Thoracic aorta (tissue), 2 donors: ENCODE results near the gene NOL4L. TPM values are rescaled to one million over a fixed set of nuclear protein-coding genes. Genes with fewer than 3 reads are reported as not detected.

Source experiments
- ATAC-seq: fragments of 150-250 bp; one replicate; pipeline ENCODE4 v1.8.0; 2017; ENCODE audit warnings: low read depth; ENCODE audit not compliant: insufficient number of reproducible peaks, low FRiP score
- DNase-seq: peaks from one replicate; pipeline ENCODE4 v3.0.0-alpha.2; 2020; ENCODE audit warnings: low spot score
- H3K27ac ChIP-seq, 2 donors: fragments of 200-600 bp; sonication (generic); 1 replicate in 1 of 2; 2 replicates in 1 of 2; pipeline ENCODE4 v1.5.1; 2016; ENCODE audit warnings: mild to moderate bottlenecking in 2 of 2, moderate library complexity in 2 of 2
- H3K27me3 ChIP-seq: fragments of 200-600 bp; sonication (generic); replicated peaks from 2 replicates; pipeline ENCODE4 v1.6.0; 2016; ENCODE audit warnings: mild to moderate bottlenecking; ENCODE audit not compliant: insufficient read depth
- H3K36me3 ChIP-seq: fragments of 200-600 bp; sonication (generic); one replicate; pipeline ENCODE4 v1.5.1; 2016
- H3K4me1 ChIP-seq, 2 donors: fragments of 200-600 bp; sonication (generic); 1 replicate in 1 of 2; 2 replicates in 1 of 2; pipeline versions ENCODE4 v1.5.1 to v1.6.0; 2016; ENCODE audit warnings: low read depth in 2 of 2, mild to moderate bottlenecking in 1 of 2; ENCODE audit not compliant: control insufficient read depth in 1 of 2
- H3K4me3 ChIP-seq: fragments of 200-600 bp; sonication (generic); 2 replicates; pipeline ENCODE4 v1.5.1; 2016; ENCODE audit warnings: mild to moderate bottlenecking
- H3K9me3 ChIP-seq: fragments of 200-600 bp; sonication (generic); 2 replicates; pipeline ENCODE4 v1.5.1; 2016
- total RNA-seq, 2 donors: library from RNA; depleted of rRNA; stranded (reverse); fragments of >200 nt; gene quantifications; one replicate each; pipeline versions ENCODE4 v1.1.0 to v1.2.3, GENCODE V29; 2016
- TF ChIP-seq, protein P1 (sequence below): fragments of 200-600 bp; sonication (generic); IDR thresholded peaks from one replicate; pipeline ENCODE4 v1.5.1; 2019; ENCODE audit warnings: antibody characterized with exemption

Gene NOL4L
- total RNA-seq, 2 donors from 2014 or later: 17.5 to 23.7 TPM

DNA sequence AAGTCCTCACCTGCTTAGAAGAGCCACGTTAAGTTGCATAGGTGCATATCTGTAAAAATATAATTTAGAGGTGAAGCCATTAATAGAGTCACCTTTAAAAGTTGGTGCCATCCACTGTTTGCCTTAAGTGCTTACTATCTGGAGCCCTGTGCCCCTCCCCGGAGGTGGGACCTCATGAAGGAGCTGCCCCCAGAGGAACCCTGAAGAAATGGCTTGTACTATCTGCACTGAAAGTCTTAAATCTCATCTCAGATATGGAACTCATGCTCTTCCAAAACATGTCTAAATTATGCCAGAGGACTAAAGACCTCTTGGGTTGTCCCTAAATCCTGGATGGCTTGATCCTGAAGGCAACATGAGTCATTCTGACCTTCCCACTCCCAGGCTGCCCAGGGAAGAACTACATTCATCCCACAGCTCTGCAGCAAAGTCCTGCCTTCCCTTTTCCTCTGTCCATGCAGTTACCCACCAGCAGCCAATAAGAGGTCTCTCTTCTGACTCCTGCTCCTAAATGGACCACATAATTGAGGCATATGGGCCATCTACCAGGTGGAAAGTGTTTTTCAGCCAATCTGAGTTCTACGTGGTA lies 141.7 kb downstream of the NOL4L start:
- no peak overlapping the region for H3K4me3 ChIP-seq
- H3K9me3 ChIP-seq: no peaks in the 10 kb centered on the region
- peaks cover 0 to 4% of the 10 kb centered on the region in 2 donors for H3K4me1 ChIP-seq
- no peaks in the 10 kb centered on the region for H3K27me3 ChIP-seq
- no peak for DNase-seq
- no peak overlapping the region for H3K27ac ChIP-seq
- no peak for ATAC-seq
- H3K36me3 ChIP-seq: peaks cover 1% of the 10 kb centered on the region
- TF ChIP-seq, protein P1, sequence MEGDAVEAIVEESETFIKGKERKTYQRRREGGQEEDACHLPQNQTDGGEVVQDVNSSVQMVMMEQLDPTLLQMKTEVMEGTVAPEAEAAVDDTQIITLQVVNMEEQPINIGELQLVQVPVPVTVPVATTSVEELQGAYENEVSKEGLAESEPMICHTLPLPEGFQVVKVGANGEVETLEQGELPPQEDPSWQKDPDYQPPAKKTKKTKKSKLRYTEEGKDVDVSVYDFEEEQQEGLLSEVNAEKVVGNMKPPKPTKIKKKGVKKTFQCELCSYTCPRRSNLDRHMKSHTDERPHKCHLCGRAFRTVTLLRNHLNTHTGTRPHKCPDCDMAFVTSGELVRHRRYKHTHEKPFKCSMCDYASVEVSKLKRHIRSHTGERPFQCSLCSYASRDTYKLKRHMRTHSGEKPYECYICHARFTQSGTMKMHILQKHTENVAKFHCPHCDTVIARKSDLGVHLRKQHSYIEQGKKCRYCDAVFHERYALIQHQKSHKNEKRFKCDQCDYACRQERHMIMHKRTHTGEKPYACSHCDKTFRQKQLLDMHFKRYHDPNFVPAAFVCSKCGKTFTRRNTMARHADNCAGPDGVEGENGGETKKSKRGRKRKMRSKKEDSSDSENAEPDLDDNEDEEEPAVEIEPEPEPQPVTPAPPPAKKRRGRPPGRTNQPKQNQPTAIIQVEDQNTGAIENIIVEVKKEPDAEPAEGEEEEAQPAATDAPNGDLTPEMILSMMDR: no peak

DNA sequence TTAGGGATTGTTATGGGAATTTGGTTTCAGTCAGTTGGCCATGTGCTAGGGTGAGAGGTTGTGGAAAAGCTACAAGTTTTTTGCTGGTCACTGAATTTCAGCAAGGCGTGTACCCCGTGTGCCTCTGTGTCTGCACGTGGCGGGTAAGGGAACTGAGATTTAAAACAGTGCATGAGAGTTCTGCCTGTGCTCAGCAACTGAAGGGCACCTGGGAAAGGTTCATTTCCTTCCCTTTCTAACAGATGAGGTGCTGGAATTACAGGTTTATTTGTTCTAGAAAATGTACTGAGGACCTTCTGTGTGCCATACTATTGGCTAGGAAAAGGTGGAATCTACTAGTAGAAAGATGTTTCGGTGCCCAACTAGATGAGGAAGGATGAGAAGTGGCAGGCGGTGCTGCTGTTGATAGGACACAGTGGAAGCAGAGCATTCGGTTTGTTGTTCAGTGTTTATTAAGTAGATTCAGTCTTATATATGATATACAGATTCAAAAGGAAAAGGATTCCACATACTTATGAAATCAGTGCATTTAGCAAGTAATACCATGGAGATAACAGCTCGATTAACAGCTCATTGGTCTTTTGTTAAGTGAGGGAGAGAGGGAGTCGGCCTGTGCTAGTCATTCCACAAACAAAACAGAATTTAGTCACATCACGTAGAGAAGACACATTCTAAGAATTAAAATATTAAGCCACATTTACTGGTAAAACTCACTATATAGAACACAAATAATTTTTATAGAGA lies 142.3 kb downstream of the NOL4L start:
- no peaks in the 10 kb centered on the region for H3K4me1 ChIP-seq
- peaks cover 4% of the 10 kb centered on the region for H3K36me3 ChIP-seq
- H3K27me3 ChIP-seq: no peaks in the 10 kb centered on the region
- H3K4me3 ChIP-seq: no peak overlapping the region
- ATAC-seq: no peak
- TF ChIP-seq, protein P1: no peak
- no peak overlapping the region for H3K27ac ChIP-seq
- H3K9me3 ChIP-seq: no peaks in the 10 kb centered on the region
- no peak for DNase-seq

DNA sequence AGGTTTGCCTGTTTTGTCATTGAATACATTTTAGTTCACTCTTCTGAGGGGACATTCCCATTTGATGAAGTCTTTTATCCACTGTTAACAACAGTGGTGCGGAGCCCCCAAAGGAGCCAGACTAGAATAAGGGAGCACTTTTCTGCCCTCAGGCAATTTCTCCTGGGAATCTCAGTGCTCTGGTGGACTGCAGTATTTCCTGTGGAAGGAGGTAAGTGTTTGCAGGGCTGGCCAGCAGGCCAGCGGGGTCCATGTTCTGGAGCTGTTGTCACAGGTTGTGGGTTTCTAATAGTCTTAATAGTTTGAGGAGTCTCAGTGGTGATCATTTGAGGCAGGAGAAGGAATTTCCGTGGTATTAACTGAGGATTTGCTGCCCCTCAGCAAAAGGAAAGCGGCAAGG lies 143.5 kb downstream of the NOL4L start:
- Histone ChIP-seq H3K4me1 (no peaks in the 10 kb centered on the region), H3K4me3 (no peak overlapping the region), H3K27me3 (no peaks in the 10 kb centered on the region), H3K9me3 (no peaks in the 10 kb centered on the region), H3K36me3 (peaks cover 7% of the 10 kb centered on the region), H3K27ac (no peak overlapping the region)
- ATAC-seq: no peak
- TF ChIP-seq, protein P1: no peak
- no peak for DNase-seq

DNA sequence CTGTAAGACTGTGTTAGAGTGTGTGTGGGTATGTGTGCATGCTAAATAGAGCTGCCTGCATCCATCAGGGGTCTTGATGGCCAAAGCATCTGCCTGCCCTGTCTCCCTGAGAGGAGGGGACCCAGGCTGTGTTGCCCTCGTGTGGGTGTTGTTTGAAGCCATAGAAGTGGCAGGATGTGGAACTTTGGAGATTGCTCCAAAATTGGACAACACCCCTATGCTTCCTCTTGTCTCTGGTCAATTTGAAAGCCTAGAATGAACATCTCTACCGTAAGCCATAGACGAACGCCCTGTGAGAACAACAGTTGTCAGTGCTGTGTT lies 144.4 kb downstream of the NOL4L start:
- no peak for ATAC-seq

DNA sequence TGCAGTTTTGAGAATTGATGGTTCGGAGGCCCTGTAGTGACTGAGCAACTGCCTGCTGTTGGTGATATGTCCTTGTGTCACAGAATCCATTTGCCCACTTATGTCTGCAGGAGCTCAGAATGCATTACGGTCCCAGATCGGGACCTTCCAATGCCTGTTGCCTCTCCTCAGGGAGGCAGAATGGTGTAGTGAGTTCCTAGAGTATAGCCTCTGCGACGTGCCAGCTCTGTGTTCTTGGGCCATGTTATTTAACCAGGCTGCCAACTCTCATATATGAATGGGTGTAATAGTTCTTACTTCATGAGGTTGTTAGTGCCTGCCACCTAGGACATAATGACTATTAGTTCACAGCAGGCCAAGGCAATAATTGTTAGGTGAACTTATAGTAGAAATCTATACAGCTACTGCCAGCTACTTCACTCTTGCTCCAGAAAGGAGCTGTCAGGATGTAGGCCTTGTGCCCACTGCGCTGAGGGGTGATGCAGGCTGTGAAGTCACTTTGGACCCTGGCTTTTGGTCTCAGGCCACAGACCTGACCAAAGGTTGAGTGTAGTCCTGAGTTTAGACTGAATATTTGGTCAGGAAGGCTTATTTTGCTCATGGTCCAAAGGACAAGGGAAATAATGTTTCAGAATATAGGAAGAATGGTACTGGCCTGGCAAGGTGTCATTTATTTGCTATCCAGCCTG lies 144.9 kb downstream of the NOL4L start:
- ATAC-seq (no peak), DNase-seq (no peak)
- peaks cover 21% of the 10 kb centered on the region for H3K36me3 ChIP-seq
- no peak overlapping the region for H3K4me3 ChIP-seq
- H3K27me3 ChIP-seq: no peaks in the 10 kb centered on the region
- no peak overlapping the region for H3K27ac ChIP-seq
- no peaks in the 10 kb centered on the region for H3K4me1 ChIP-seq
- TF ChIP-seq, protein P1: no peak
- no peaks in the 10 kb centered on the region for H3K9me3 ChIP-seq

More for the DNA sequence above, 144.4 kb downstream of the NOL4L start:
- peaks cover 16% of the 10 kb centered on the region for H3K36me3 ChIP-seq
- H3K27me3 ChIP-seq: no peaks in the 10 kb centered on the region
- no peak overlapping the region for H3K27ac ChIP-seq
- TF ChIP-seq, protein P1: no peak
- H3K9me3 ChIP-seq: no peaks in the 10 kb centered on the region
- H3K4me3 ChIP-seq: no peak overlapping the region
- no peaks in the 10 kb centered on the region for H3K4me1 ChIP-seq
- no peak for DNase-seq
